ENCODE results near the gene SAP130. TPM values are rescaled to one million over a fixed set of nuclear protein-coding genes. Genes with fewer than 3 reads are reported as not detected.

SAP130 gene
- total RNA-seq, 1 donor = 9.0 TPM

DNA sequence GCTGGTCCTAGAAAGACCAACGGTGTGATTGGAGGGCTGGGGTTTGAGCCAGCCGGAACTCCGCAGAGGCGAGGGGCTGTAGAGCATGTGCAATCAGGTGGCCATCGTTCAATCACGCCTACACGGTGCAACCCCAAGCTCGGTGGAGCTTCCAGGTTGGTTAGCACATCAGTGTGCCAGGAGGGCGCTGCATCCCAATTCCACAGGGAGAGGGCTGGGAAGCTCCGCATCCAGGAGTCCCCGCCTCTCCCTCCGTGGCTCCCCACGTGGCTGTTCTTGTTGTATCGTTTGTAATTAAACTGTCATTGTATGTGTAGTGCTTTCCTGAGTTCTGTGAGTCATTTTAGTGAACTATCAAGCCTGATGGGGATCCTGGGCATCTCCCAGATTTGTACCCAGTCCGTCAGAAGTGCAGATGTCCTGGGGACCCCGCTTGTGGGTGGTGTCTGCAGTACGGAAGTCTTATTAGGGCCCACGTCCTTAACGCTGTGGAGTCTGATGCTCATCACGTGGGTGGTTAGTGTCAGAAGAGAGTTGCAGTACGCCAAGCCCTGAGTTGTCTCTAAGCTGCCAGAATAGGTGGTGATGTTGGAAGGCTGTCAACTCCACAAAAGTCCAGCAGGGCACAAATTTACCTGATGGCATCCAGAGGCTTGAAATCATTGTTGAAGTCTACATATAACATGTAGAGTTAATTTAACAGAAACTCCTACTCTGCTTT, 121.5 kb downstream of the SAP130 start:
- Histone ChIP-seq H3K27me3 (ENCODE audit: insufficient read depth, low read length) (no peaks in the 10 kb centered on the region), H3K9me3 (ENCODE audit: low read depth, low read length) (no peaks in the 10 kb centered on the region), H3K4me1 (ENCODE audit: insufficient read depth, low read length) (no peaks in the 10 kb centered on the region), H3K4me3 (ENCODE audit: low read length) (no peak overlapping the region)

- Histone ChIP-seq H3K9me3 (ENCODE audit: low read depth, low read length) (no peaks in the 10 kb centered on the region), H3K4me1 (ENCODE audit: insufficient read depth, low read length) (peaks cover 20% of the 10 kb centered on the region), H3K4me3 (ENCODE audit: low read length) (no peak overlapping the region), H3K27me3 (ENCODE audit: insufficient read depth, low read length) (no peaks in the 10 kb centered on the region)
These were observed 126.4 kb downstream of the SAP130 start for GRCh38 chr2:127901339-127902056.

DNA sequence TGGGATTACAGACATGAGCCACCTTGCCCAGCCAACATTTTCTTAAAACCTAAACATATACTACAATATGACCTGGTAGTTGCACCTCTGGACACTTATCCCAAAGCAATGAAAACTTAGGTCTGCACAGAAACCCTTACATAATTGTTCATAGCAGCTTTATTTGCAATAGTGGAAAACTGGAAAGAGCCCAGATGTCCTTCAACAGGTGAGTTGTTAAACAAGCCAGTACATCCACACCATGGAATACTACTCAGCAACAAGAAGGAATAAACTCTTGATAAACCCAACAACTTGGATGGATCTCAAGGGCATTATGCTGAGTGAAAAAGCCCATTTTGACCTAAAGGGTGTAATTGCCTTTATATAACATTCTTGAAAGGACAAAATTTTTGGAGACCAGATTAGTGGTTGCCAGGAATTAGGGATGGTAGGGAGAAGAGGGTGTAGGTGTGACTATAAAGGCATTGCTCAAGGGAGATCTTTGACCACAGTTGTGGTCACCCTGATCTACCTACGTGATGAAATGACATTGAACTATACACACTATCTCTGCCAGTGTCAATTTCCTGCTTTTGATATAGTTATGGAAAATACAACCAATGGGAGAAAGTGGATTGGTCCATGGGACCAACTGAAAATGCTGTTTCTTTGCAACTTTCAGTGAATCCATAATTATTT, 130.2 kb downstream of the SAP130 start:
- peaks cover 20% of the 10 kb centered on the region for H3K4me1 ChIP-seq (ENCODE audit: insufficient read depth, low read length)
- H3K4me3 ChIP-seq (ENCODE audit: low read length) = no peak overlapping the region

GRCh38 chr2:127893494-127893893, 134.4 kb downstream of the SAP130 start:
- Histone ChIP-seq H3K27me3 (ENCODE audit: insufficient read depth, low read length) (no peaks in the 10 kb centered on the region), H3K4me1 (ENCODE audit: insufficient read depth, low read length) (peaks cover 14% of the 10 kb centered on the region), H3K4me3 (ENCODE audit: low read length) (no peak overlapping the region), H3K9me3 (ENCODE audit: low read depth, low read length) (no peaks in the 10 kb centered on the region)

More for the DNA sequence above, 130.2 kb downstream of the SAP130 start:
- Histone ChIP-seq H3K27me3 (ENCODE audit: insufficient read depth, low read length) (no peaks in the 10 kb centered on the region), H3K9me3 (ENCODE audit: low read depth, low read length) (no peaks in the 10 kb centered on the region)

- Histone ChIP-seq H3K27me3 (ENCODE audit: insufficient read depth, low read length) (no peaks in the 10 kb centered on the region), H3K9me3 (ENCODE audit: low read depth, low read length) (no peaks in the 10 kb centered on the region), H3K4me3 (ENCODE audit: low read length) (no peak overlapping the region), H3K4me1 (ENCODE audit: insufficient read depth, low read length) (peaks cover 9% of the 10 kb centered on the region)
These were observed 134.8 kb downstream of the SAP130 start for GRCh38 chr2:127893033-127893432.

GRCh38 chr2:127891811-127892210, 136.0 kb downstream of the SAP130 start:
- no peak overlapping the region for H3K4me3 ChIP-seq (ENCODE audit: low read length)
- H3K4me1 ChIP-seq (ENCODE audit: insufficient read depth, low read length) = peaks cover 8% of the 10 kb centered on the region
- no peaks in the 10 kb centered on the region for H3K9me3 ChIP-seq (ENCODE audit: low read depth, low read length)

More at GRCh38 chr2:127891811-127892210, 136.0 kb downstream of the SAP130 start:
- no peaks in the 10 kb centered on the region for H3K27me3 ChIP-seq (ENCODE audit: insufficient read depth, low read length)

Other genes with a start within 250 kb of the SAP130 start
- 68.0 TPM for gene WDR33, start 216.9 kb downstream of the SAP130 start, total RNA-seq
- 17.0 TPM for gene POLR2D, start 169.9 kb downstream of the SAP130 start, total RNA-seq
- gene AMMECR1L, start 142.1 kb downstream of the SAP130 start, total RNA-seq = 7.0 TPM
- 44.4 TPM for gene UGGT1, start 63.1 kb upstream of the SAP130 start, total RNA-seq

Measured in mononuclear cell (primary cell).